Activated CD8-positive, alpha-beta memory T cell treated with anti-CD3 and anti-CD28 coated beads, Interleukin-2, amount 10 ng/mL, durations not matched to agents 7 days and 5 days (primary cell): ENCODE results near the gene EXD3. TPM values are rescaled to one million over a fixed set of nuclear protein-coding genes. Genes with fewer than 3 reads are reported as not detected.
"Not testable (repeated sequence)": the region's sequence is repeated elsewhere in the genome, so short reads cannot be mapped to it uniquely, and the experiment has no call there.

Experiments
- ATAC-seq: fragments of 150-1000 bp; cut with Tn5 transposase; one replicate; pipeline ENCODE4 v1.10.0; 2021; ENCODE audit warnings: moderate library complexity
- CTCF ChIA-PET: fragments of 350-600 bp; sonication (Branson Sonifier 250); formaldehyde crosslinking; loops from one replicate; lab custom pipeline; 2021; ENCODE audit warnings: antibody characterized with exemption; lab: Charles Lee
- DNase-seq: peaks from one replicate; pipeline ENCODE4 v3.0.0-alpha.2; 2020
- H3K27ac Mint-ChIP-seq: one replicate; pipeline ENCODE4 v1.8.0; 2021; ENCODE audit warnings: mild to moderate bottlenecking, mixed read lengths
- H3K27me3 Mint-ChIP-seq: one replicate; pipeline ENCODE4 v1.8.0; 2021; ENCODE audit warnings: mixed read lengths
- H3K36me3 Mint-ChIP-seq: one replicate; pipeline ENCODE4 v1.8.0; 2021; ENCODE audit warnings: mild to moderate bottlenecking, mixed read lengths
- H3K4me1 Mint-ChIP-seq: one replicate; pipeline ENCODE4 v1.8.0; 2021; ENCODE audit warnings: mixed read lengths
- H3K4me3 Mint-ChIP-seq: one replicate; pipeline ENCODE4 v1.8.0; 2021; ENCODE audit warnings: mild to moderate bottlenecking, moderate library complexity, mixed read lengths
- H3K9me3 Mint-ChIP-seq: one replicate; pipeline ENCODE4 v1.8.0; 2022; ENCODE audit warnings: low read depth, mixed read lengths
- microRNA-seq: library from miRNA; unstranded; fragments of <30 nt; microRNA quantifications from one replicate; pipeline ENCODE4 v1.2.0, GENCODE V29; 2022
- total RNA-seq, 2 experiments: library from RNA; stranded (reverse); gene quantifications; one replicate each; pipeline ENCODE4 v1.2.3, GENCODE V29; 2021

Gene EXD3
- total RNA-seq, 2 experiments from 2014 or later = 9.2 to 19.8 TPM

- no peak overlapping the region for H3K27ac Mint-ChIP-seq
- DNase-seq = no peak
- peaks cover 22% of the 10 kb centered on the region for H3K36me3 Mint-ChIP-seq
- H3K27me3 Mint-ChIP-seq = no peaks in the 10 kb centered on the region
- no peak for ATAC-seq
- no peaks in the 10 kb centered on the region for H3K9me3 Mint-ChIP-seq
- peaks cover 15% of the 10 kb centered on the region for H3K4me1 Mint-ChIP-seq
- H3K4me3 Mint-ChIP-seq = no peak overlapping the region
- CTCF ChIA-PET = no interaction called here
These were observed 157.3 kb downstream of the EXD3 start for GRCh38 chr9:137265496-137266161.

- Mint-ChIP-seq H3K4me1 (peaks cover 9% of the 10 kb centered on the region), H3K27me3 (no peaks in the 10 kb centered on the region), H3K9me3 (no peaks in the 10 kb centered on the region), H3K27ac (no peak overlapping the region), H3K36me3 (peaks cover 23% of the 10 kb centered on the region), H3K4me3 (no peak overlapping the region)
- CTCF ChIA-PET = interaction anchor here (1.0 to 1.6 kb wide), 3 partner anchors 9 to 27 kb away, joined by 3 to 4 read pairs (median 3); partner anchors contain the start of genes NELFB and TOR4A
- DNase-seq = no peak
- ATAC-seq = no peak
These were observed 158.9 kb downstream of the EXD3 start for GRCh38 chr9:137264067-137264466.

GRCh38 chr9:137263506-137263905 is 159.5 kb downstream of the EXD3 start:
- Mint-ChIP-seq H3K36me3 (peaks cover 20% of the 10 kb centered on the region), H3K9me3 (no peaks in the 10 kb centered on the region), H3K27me3 (no peaks in the 10 kb centered on the region), H3K27ac (no peak overlapping the region), H3K4me1 (peaks cover 5% of the 10 kb centered on the region), H3K4me3 (no peak overlapping the region)
- DNase-seq (no peak), ATAC-seq (no peak)
- CTCF ChIA-PET = interaction anchor here (1.2 to 1.6 kb wide), 2 partner anchors 9 to 14 kb away, joined by 3 to 4 read pairs; partner anchors contain the start of genes NELFB and TOR4A

GRCh38 chr9:137262909-137263285 is 160.1 kb downstream of the EXD3 start:
- ATAC-seq (no peak), DNase-seq (no peak)
- Mint-ChIP-seq H3K27me3 (no peaks in the 10 kb centered on the region), H3K36me3 (peaks cover 19% of the 10 kb centered on the region), H3K4me3 (no peak overlapping the region), H3K9me3 (no peaks in the 10 kb centered on the region), H3K4me1 (peaks cover 3% of the 10 kb centered on the region), H3K27ac (no peak overlapping the region)
- CTCF ChIA-PET = interaction anchor here (1.2 to 2.3 kb wide), 2 partner anchors 22 to 26 kb away, joined by 5 to 8 read pairs; partner anchors contain the start of gene TUBB4B

- not testable (repeated sequence) for H3K4me1 Mint-ChIP-seq, H3K27ac Mint-ChIP-seq, H3K9me3 Mint-ChIP-seq, H3K4me3 Mint-ChIP-seq, H3K27me3 Mint-ChIP-seq, DNase-seq, ATAC-seq
- CTCF ChIA-PET = interaction anchor here (1.2 to 2.3 kb wide), 2 partner anchors 22 to 26 kb away, joined by 5 to 8 read pairs; partner anchors contain the start of gene TUBB4B
- peaks cover 16% of the 10 kb centered on the region for H3K36me3 Mint-ChIP-seq
These were observed 160.6 kb downstream of the EXD3 start for GRCh38 chr9:137262173-137262908.

Small RNA genes within 50 kb of the gene (microRNA-seq; reads per million reads assigned to microRNA genes)
- gene MIR7114 = 1.3 reads per million

Other genes starting within 250 kb of the EXD3 start
- 10 to 100 TPM; 59.8 to 69.7 TPM for gene ANAPC2, start 234.6 kb downstream of the EXD3 start, total RNA-seq
- gene SSNA1, start 234.5 kb downstream of the EXD3 start, total RNA-seq = 10 to 100 TPM; 80.2 to 91.3 TPM
- 10 to 100 TPM; 11.1 to 13.3 TPM for gene TPRN, start 222.4 kb downstream of the EXD3 start, total RNA-seq
- 10 to 100 TPM; 32.2 to 36.9 TPM for gene TMEM203, start 217.5 kb downstream of the EXD3 start, total RNA-seq
- gene NDOR1, start 217.5 kb downstream of the EXD3 start, total RNA-seq = 10 to 100 TPM; 50.1 to 50.6 TPM
- gene RNF208, start 200.9 kb downstream of the EXD3 start, total RNA-seq = 1 to 10 TPM; 2.9 to 3.0 TPM
- under 1 TPM; 0.53 to 0.89 TPM for gene CYSRT1, start 198.0 kb downstream of the EXD3 start, total RNA-seq
- gene RNF224, start 195.7 kb downstream of the EXD3 start, total RNA-seq = not detected
- not detected for gene SLC34A3, start 192.3 kb downstream of the EXD3 start, total RNA-seq
- gene TUBB4B, start 181.9 kb downstream of the EXD3 start, total RNA-seq = 100 to 1,000 TPM; 353 to 375 TPM
- gene STPG3, start 171.9 kb downstream of the EXD3 start, total RNA-seq = not detected
- 10 to 100 TPM; 70.8 to 75.3 TPM for gene NELFB, start 167.8 kb downstream of the EXD3 start, total RNA-seq
- gene TOR4A, start 145.4 kb downstream of the EXD3 start, total RNA-seq = 10 to 100 TPM; 10.9 to 13.3 TPM
- 1 to 10 TPM; 1.6 to 4.5 TPM for gene NRARP, start 120.9 kb downstream of the EXD3 start, total RNA-seq
- gene NOXA1, start 231 bp upstream of the EXD3 start, total RNA-seq = under 1 TPM; 0.30 to 0.53 TPM
- not detected for gene ENTPD8, start 18.2 kb upstream of the EXD3 start, total RNA-seq
- gene NSMF, start 36.2 kb upstream of the EXD3 start, total RNA-seq = 10 to 100 TPM; 35.8 to 42.1 TPM
- 1 to 10 TPM; 3.0 to 3.2 TPM for gene PNPLA7, start 127.2 kb upstream of the EXD3 start, total RNA-seq
- gene MRPL41, start 128.7 kb upstream of the EXD3 start, total RNA-seq = 10 to 100 TPM; 57.9 to 58.3 TPM
- 10 to 100 TPM; 39.9 to 45.1 TPM for gene DPH7, start 155.8 kb upstream of the EXD3 start, total RNA-seq
- 10 to 100 TPM; 34.0 to 46.0 TPM for gene ZMYND19, start 167.3 kb upstream of the EXD3 start, total RNA-seq
- 10 to 100 TPM; 49.0 to 50.1 TPM for gene ARRDC1, start 182.5 kb upstream of the EXD3 start, total RNA-seq
- gene EHMT1, start 195.8 kb upstream of the EXD3 start, total RNA-seq = 100 to 1,000 TPM in 1 of 2 experiments, 10 to 100 TPM in 1; 99.9 to 130 TPM